Left cardiac atrium (tissue), 4 donors: ENCODE results near the gene RAB11B. TPM values are rescaled to one million over a fixed set of nuclear protein-coding genes. Genes with fewer than 3 reads are reported as not detected.
"Not testable (repeated sequence)": the region's sequence is repeated elsewhere in the genome, so short reads cannot be mapped to it uniquely, and the experiment has no call there.

Source experiments
- ATAC-seq, 2 donors: fragments of 200-7000 bp; cut with Tn5 transposase; one replicate each; pipeline ENCODE4 v1.9.1; 2020; ENCODE audit warnings: mild to moderate bottlenecking in 2 of 2, moderate library complexity in 2 of 2
- DNase-seq: peaks from one replicate; pipeline ENCODE4 v3.0.0-alpha.2; 2020
- intact Hi-C, 2 donors: fragments of 100-400 bp; cut with DNase I; formaldehyde crosslinking; loops; one replicate each; pipeline versions ENCODE4 v1.14.1 to v1.15.1; 2022 to 2023
- total RNA-seq, 2 donors: library from RNA; stranded (reverse); fragmentation: NEBNext Ultra II Directional; extraction: Animal tissue kit (Norgen Biotek cat#: 25700); gene quantifications; one replicate each; pipeline ENCODE4 v1.2.1, GENCODE V29; 2021
- donor health status: DM: no; HTN: yes; CAD: no.
- donor health status: DM: no; HTN: yes; CAD: no; lungs with severe emphysema.
- donor health status: DM: yes; HTN: yes; CAD: no.
- donor health status: Dilated cardiomyopathy.

The RAB11B gene
- total RNA-seq, 2 donors from 2014 or later: 133 to 163 TPM

- intact Hi-C loops: no loop called here
- DNase-seq: no peak
- peak; percentile 0 for ATAC-seq
Observed at GRCh38 chr19:8366961-8367326, 23.2 kb upstream of the RAB11B start.

DNA sequence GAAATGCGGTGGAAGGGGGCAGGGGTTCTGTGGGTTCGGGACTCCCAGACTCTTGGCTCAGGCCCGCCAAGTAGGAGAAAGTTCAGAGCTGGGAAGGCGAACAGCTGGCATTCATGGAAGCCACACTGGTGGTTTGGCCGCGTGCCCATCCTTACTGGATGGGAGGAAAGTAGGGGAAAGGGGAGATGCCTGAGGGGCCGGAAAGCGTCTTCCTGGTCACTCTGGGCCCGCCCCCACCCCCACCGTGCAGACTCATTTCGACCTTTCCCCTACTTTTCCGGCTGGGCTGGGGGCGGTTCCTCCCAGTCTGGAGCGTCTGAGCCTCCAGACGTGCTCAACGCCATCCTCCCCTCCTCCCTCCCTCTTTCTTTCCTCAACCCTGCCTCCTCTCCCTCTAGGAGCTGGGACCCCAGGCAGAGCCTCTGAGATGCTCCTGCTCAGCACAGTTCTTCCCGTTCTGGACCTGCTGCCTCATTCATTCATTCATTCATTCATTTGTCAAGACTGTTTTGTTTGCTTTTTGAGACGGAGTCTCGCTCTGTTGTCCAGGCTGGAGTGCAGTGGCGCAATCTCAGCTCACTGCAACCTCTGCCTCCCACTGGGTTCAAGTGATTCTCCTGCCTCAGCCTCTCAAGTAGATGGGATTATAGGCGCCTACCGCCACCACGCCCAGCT lies 22.7 kb upstream of the RAB11B start:
- DNase-seq: peak; percentile 94
- intact Hi-C loops: no loop called here
- peak; percentile 77 for ATAC-seq

DNA sequence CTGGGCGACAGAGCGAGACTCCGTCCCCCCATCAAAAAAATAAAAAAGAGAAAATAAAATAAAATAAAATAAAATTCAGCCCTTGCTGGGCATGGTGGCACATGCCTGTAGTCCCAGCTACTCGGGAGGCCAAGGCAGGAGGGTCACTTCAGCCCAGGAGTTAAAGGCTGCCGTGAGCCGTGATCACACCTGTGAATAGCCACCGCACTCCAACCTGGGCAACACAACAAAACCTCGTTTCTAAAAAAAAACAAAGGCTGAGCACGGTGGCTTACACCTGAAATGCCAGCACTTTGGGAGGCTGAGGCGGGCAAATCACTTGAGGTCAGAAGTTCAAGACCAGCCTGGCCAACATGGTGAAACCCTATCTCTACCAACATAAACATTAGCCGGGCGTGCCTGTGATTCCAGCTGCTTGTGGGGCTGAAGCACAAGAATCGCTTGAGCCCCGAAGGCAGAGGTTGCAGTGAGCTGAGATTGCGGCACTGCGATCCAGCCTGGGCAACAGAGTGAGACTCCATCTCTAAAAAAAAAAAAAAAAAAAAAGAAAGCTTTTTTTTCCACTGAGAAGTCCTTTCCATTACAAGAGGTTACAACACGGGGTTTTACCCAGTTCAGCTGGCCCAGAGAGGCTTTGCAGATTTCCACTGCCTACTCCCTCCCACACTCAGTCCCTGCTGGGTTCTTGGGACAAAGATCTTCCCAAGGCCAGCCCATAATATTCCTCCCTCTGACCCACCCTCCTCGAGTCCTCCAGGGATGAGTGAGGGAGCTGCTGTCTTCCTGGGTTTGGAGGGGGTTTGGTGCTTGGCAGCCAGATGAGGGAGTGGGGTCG lies 19.8 kb upstream of the RAB11B start:
- ATAC-seq (peak; percentile 8 to 23), DNase-seq (peak; percentile 69)
- intact Hi-C loops: no loop called here

- intact Hi-C loops: no loop called here
- DNase-seq (no peak), ATAC-seq (no peak)
Observed at GRCh38 chr19:8371011-8371804, 19.0 kb upstream of the RAB11B start.

DNA sequence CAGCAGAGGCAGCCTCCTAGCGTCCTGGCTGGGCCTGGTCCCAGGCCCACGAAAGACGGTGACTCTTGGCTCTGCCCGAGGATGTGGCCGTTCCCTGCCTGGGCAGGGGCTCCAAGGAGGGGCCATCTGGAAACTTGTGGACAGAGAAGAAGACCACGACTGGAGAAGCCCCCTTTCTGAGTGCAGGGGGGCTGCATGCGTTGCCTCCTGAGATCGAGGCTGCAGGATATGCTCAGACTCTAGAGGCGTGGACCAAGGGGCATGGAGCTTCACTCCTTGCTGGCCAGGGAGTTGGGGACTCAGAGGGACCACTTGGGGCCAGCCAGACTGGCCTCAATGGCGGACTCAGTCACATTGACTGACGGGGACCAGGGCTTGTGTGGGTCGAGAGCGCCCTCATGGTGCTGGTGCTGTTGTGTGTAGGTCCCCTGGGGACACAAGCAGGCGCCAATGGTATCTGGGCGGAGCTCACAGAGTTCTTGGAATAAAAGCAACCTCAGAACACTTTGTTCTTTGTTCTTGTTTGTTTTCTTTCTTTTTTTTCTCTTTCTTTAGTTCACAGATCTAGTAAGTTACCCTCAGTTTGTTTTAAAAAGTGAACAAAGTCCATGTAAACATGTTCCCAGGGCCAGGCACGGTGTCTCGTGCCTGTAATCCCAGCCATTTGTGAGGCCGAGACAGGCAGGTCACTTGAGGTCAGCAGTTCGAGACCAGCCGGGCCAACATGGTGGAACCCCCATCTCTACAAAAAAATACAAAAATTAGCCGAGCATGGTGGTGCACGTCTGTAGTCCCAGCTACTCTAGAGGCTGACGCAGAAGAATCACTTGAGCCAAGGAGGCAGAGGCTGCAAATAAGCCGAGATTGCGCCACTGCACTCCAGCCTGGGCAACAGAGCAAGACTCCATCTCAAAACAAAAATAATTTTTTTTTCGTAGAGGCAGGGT lies 16.0 kb upstream of the RAB11B start:
- peak; percentile 39 to 52 for ATAC-seq
- peak; percentile 72 for DNase-seq
- intact Hi-C loops: no loop called here

- intact Hi-C loops, DNase-seq, ATAC-seq: not testable (repeated sequence)
Observed at GRCh38 chr19:8375766-8376165, 14.4 kb upstream of the RAB11B start.

- not testable (repeated sequence) for ATAC-seq, DNase-seq
Observed at GRCh38 chr19:8376373-8376974, 13.7 kb upstream of the RAB11B start.

GRCh38 chr19:8377598-8377997 lies 12.6 kb upstream of the RAB11B start:
- intact Hi-C loops: no loop called here
- DNase-seq: no peak
- ATAC-seq: no peak

More at GRCh38 chr19:8376373-8376974, 13.7 kb upstream of the RAB11B start:
- intact Hi-C loops: not testable (repeated sequence)

DNA sequence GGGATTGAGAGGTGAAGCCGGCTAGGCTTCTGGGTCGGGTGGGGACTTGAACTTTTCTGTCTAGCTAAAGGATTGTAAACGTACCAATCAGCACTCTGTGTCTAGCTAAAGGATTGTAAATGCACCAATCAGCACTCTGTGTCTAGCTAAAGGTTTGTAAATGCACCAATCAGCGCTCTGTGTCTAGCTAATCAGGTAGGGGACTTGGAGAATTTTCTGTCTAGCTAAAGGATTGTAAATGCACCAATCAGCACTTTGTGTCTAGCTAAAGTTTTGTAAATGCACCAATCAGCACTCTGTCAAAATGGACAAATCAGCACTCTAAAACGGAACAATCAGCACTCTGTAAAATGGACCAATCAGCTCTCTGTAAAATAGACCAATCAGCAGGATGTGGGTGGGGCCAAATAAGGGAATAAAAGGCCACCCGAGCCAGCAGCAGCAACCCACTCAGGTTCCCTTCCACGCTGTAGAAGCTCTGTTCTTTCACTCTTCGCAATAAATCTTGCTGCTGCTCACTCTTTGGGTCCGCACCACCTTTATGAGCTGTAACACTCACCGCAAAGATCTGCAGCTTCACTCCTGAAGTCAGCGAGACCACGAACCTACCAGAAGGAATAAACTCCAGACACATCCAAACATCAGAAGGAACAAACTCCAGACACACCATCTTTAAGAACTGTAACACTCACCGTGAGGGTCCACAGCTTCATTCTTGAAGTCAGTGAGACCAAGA lies 10.8 kb upstream of the RAB11B start:
- intact Hi-C loops, ATAC-seq, DNase-seq: not testable (repeated sequence)

GRCh38 chr19:8384569-8384968 lies 5.6 kb upstream of the RAB11B start:
- DNase-seq, intact Hi-C loops, ATAC-seq: not testable (repeated sequence)

DNA sequence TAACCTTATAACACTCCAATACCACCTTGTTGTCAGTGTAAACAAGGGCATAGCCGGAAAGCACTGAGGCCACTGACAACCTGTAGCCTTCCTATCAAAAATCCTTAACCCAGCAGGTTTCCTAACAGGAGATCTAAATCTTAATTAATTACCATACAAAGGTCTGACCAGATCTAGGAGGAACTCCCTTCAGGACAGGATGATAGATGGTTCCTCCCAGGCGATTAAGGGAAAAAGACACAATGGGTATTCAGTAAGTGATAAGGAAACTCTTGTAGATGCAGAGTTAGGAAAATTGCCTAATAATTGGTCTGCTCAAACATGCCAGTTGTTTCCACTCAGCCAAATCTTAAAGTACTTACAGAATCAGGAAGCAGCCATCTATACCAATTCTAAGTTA lies 5.1 kb upstream of the RAB11B start:
- ATAC-seq, intact Hi-C loops: not testable (repeated sequence)

DNA sequence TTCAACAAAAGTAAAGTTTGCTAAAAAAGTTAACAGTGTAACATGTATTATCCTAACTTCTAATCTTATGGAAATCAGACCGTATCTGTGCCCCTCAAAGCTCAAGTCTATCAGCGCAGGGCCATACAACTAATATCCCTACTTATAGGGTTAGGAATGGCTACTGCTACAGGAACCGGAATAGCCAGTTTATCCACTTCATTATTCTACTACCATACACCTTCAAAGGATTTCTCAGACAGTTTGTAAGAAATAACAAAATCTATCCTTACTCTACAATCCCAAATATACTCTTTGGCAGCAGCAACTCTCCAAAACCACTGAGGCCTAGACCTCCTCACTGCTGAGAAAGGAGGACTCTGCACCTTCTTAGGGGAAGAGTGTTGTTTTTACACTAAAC lies 4.6 kb upstream of the RAB11B start:
- intact Hi-C loops, ATAC-seq, DNase-seq: not testable (repeated sequence)

More for the DNA sequence above, 5.1 kb upstream of the RAB11B start:
- not testable (repeated sequence) for DNase-seq

GRCh38 chr19:8386419-8386818 lies 3.7 kb upstream of the RAB11B start:
- intact Hi-C loops, DNase-seq, ATAC-seq: not testable (repeated sequence)

- ATAC-seq: no peak
- DNase-seq: no peak
- intact Hi-C loops: no loop called here
Observed at GRCh38 chr19:8386990-8387389, 3.2 kb upstream of the RAB11B start.

GRCh38 chr19:8387688-8388611 lies 2.2 kb upstream of the RAB11B start:
- intact Hi-C loops: no loop called here
- ATAC-seq (no peak), DNase-seq (peak; percentile 9)

GRCh38 chr19:8388612-8388958 lies 1.6 kb upstream of the RAB11B start:
- ATAC-seq (no peak), DNase-seq (peak; percentile 14)
- intact Hi-C loops: no loop called here
